Spleen (tissue), 11 donors: ENCODE results near the gene ARIH2. TPM values are rescaled to one million over a fixed set of nuclear protein-coding genes. Genes with fewer than 3 reads are reported as not detected.
A peak's percentile ranks its signal among the peaks of the same experiment; 100 is the strongest.

Source experiments
- DNase-seq: peaks from one replicate; pipeline ENCODE4 v3.0.0-alpha.2; 2020
- H3K27ac ChIP-seq, 8 donors: fragments of 200-600 bp; sonication (generic) in 7 of 8; 1 replicate in 4 of 8; 2 replicates in 4 of 8; pipeline versions ENCODE4 v1.5.0 to v1.8.0; 2016 to 2021; ENCODE audit warnings: inconsistent platforms in 4 of 8, mild to moderate bottlenecking in 4 of 8, moderate library complexity in 1 of 8
- H3K27me3 ChIP-seq, 7 donors: fragments of 200-600 bp; sonication (generic) in 6 of 7; replicated peaks in 1 of 7; 1 replicate in 4 of 7; 2 replicates in 3 of 7; pipeline versions ENCODE4 v1.5.0 to v1.8.0; 2016 to 2021; ENCODE audit warnings: inconsistent platforms in 3 of 7, mild to moderate bottlenecking in 1 of 7
- H3K36me3 ChIP-seq, 6 donors: fragments of 200-600 bp; sonication (generic) in 5 of 6; 1 replicate in 4 of 6; 2 replicates in 2 of 6; pipeline versions ENCODE4 v1.5.0 to v1.8.0; 2016 to 2021; ENCODE audit warnings: inconsistent platforms in 2 of 6
- H3K4me1 ChIP-seq, 6 donors: fragments of 200-600 bp; sonication (generic) in 5 of 6; 1 replicate in 3 of 6; 2 replicates in 3 of 6; pipeline versions ENCODE4 v1.5.0 to v1.8.0; 2016 to 2021; ENCODE audit warnings: inconsistent platforms in 3 of 6
- H3K4me3 ChIP-seq, 8 donors: fragments of 200-600 bp; sonication (generic) in 7 of 8; 1 replicate in 4 of 8; 2 replicates in 4 of 8; pipeline versions ENCODE4 v1.5.0 to v1.8.0; 2016 to 2021; ENCODE audit warnings: inconsistent platforms in 4 of 8, mild to moderate bottlenecking in 4 of 8, moderate library complexity in 2 of 8
- H3K9me3 ChIP-seq, 8 donors: fragments of 200-600 bp; sonication (generic) in 7 of 8; 1 replicate in 4 of 8; 2 replicates in 4 of 8; pipeline versions ENCODE4 v1.5.0 to v1.8.0; 2016 to 2021; ENCODE audit warnings: inconsistent platforms in 4 of 8
- POLR2A ChIP-seq, 3 donors: fragments of 450-650 bp; IDR thresholded peaks; one replicate each; pipeline ENCODE4 v1.5.1; 2017; ENCODE audit warnings: antibody characterized with exemption in 3 of 3, mild to moderate bottlenecking in 1 of 3
- POLR2AphosphoS5 ChIP-seq, 3 donors: sonication (generic); formaldehyde crosslinking; IDR thresholded peaks; one replicate each; pipeline ENCODE4 v1.5.1; 2017; ENCODE audit warnings: antibody characterized with exemption in 3 of 3
- WGBS, 5 donors: extraction: QIAGEN DNeasy Blood & Tissue Kit in 3 of 5; methylation state at CpG; one replicate each; pipeline versions ENCODE4 v1.1.5 to v1.1.7; 2013 to 2018; 5-methylcytosine and 5-hydroxymethylcytosine counted together
- intact Hi-C: fragments of 100-400 bp; cut with DNase I; formaldehyde crosslinking; loops from one replicate; pipeline ENCODE4 v1.15.0; 2023; ENCODE audit warnings: low total_unique reads
- polyA plus RNA-seq, 3 donors: library from polyadenylated mRNA; stranded (reverse); fragments of 200-250 nt; gene quantifications; one replicate each; pipeline ENCODE4 v1.2.1, GENCODE V29; 2013
- total RNA-seq, 7 donors: library from RNA; depleted of rRNA in 3 of 7; stranded (reverse); fragments of >200 nt in 3 of 7; fragmentation: NEBNext Ultra II Directional in 4 of 7; extraction: Animal tissue kit (Norgen Biotek cat#: 25700) in 4 of 7; gene quantifications; one replicate each; pipeline versions ENCODE4 v1.1.0 to v1.2.1, GENCODE V29; 2016 to 2021
- TF ChIP-seq, protein P1 (sequence below), 11 experiments: fragments of 200-600 bp in 7 of 11; fragments of 450-650 bp in 4 of 11; sonication (generic) in 4 of 11; IDR thresholded peaks in 8 of 11; conservative IDR thresholded peaks in 3 of 11; 1 replicate in 7 of 11; 2 replicates in 4 of 11; pipeline versions ENCODE4 v1.4.0 to v1.8.0; 2016 to 2021; ENCODE audit warnings: antibody characterized with exemption in 11 of 11, inconsistent platforms in 4 of 11, mild to moderate bottlenecking in 1 of 11
- donor health status: healthy with polysubstance abuse.
- donor health status: DM: no; HTN: no; CAD: no; lungs with moderate emphysema.
- donor health status: DM: no; HTN: no; CAD: no.
- donor health status: Bipolar disorder and iron deficiency.
- donor health status: healthy.
- donor health status: DM: no; HTN: no; CAD: no.
- donor health status: DM: yes; HTN: yes; CAD: no.

The ARIH2 gene
- total and polyA plus RNA-seq, 10 donors, result 25.2 to 112 (median 94.5) TPM

DNA sequence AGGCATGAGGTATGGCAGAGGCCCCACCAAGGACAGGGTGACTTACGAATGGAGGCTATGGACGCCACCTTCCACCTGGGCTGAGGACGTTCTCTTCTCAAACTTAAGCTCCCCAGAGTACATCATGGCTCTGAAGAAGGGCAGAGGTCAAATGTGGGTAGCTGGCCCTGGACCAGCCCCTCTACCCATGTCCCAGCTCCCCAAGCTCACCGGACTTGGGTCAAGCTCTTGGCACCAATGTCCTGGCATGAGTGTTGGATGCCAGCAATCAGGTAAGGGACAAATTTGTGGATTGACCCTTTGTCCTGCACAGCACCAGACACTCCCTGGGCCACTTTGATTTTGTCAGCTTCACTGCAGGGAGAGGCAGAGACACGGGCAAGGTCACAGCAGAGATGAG is 105.8 kb downstream of the ARIH2 start:
- DNase-seq, result no peak
- Histone ChIP-seq H3K4me1 (peaks cover 27 to 87% (median 66%) of the 10 kb centered on the region in 6 donors), H3K36me3 (peaks cover 0 to 52% (median 39%) of the 10 kb centered on the region in 6 donors), H3K27ac (peak overlapping the region in 2 of 8 donors; percentile 7 to 53), H3K4me3 (no peak overlapping the region), H3K9me3 (no peaks in the 10 kb centered on the region), H3K27me3 (no peaks in the 10 kb centered on the region)
- intact Hi-C loops, result loop anchor here (10.0 kb wide), 1 partner anchor 80 kb away; the partner anchor contains the start of gene QARS1
- WGBS, 5 donors, result 79 to 90% (median 85%) methylated on average over 4 to 5 of the region's 5 CpGs
- TF ChIP-seq, protein P1, sequence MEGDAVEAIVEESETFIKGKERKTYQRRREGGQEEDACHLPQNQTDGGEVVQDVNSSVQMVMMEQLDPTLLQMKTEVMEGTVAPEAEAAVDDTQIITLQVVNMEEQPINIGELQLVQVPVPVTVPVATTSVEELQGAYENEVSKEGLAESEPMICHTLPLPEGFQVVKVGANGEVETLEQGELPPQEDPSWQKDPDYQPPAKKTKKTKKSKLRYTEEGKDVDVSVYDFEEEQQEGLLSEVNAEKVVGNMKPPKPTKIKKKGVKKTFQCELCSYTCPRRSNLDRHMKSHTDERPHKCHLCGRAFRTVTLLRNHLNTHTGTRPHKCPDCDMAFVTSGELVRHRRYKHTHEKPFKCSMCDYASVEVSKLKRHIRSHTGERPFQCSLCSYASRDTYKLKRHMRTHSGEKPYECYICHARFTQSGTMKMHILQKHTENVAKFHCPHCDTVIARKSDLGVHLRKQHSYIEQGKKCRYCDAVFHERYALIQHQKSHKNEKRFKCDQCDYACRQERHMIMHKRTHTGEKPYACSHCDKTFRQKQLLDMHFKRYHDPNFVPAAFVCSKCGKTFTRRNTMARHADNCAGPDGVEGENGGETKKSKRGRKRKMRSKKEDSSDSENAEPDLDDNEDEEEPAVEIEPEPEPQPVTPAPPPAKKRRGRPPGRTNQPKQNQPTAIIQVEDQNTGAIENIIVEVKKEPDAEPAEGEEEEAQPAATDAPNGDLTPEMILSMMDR (IDR thresholded peaks at IDR 0.05 in 8 of 11, conservative IDR thresholded peaks at IDR 0.05 in 3 of 11), result no peak
- TF ChIP-seq POLR2A (IDR thresholded peaks at IDR 0.05) (no peak), POLR2AphosphoS5 (IDR thresholded peaks at IDR 0.05) (no peak)

DNA sequence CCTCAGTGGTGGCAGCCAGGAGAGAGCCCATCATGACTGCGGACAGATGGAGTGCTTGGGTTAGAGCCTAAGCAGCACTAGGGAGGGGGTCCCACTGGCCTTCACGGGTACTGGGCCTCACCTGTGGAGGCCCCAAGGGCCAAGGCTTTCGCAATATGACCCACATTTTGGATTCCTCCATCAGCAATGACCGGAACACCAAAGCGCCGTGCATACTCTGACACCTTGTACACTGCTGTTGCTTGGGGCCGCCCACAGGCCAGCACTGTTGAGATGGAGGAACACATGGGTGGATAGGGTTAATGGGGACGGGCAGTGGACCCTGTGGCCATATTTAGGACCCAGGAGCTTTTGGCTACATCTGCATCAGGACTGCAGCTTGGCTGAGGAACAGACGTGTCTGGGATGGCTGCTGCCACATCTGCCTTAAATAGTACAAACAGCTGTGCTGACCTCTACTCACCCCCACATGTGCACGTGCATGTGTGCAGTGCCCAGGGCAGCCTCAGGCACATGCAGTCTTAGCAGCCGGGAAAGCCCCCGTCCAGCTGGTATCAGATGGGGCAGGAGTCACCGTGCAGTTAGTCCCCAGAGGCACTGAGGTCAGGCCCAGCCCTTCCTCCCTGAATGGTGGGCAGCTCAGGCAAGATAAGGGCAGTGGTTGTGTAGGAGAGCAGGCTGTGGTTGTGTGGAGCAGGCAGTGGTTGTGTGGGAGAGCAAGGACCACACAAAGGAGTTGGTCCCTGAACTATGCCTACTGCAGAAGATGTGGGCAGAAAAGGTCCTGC is 106.6 kb downstream of the ARIH2 start:
- 27 to 78% (median 73%) methylated on average over 3 to 13 of the region's 13 CpGs for WGBS, 5 donors
- Histone ChIP-seq H3K27ac (peak overlapping the region in 2 of 8 donors; percentile 11 to 53), H3K4me3 (no peak overlapping the region), H3K27me3 (no peaks in the 10 kb centered on the region), H3K4me1 (peaks cover 23 to 87% (median 63%) of the 10 kb centered on the region in 6 donors), H3K36me3 (peaks cover 0 to 57% (median 42%) of the 10 kb centered on the region in 6 donors), H3K9me3 (no peaks in the 10 kb centered on the region)
- TF ChIP-seq, protein P1 (IDR thresholded peaks at IDR 0.05 in 8 of 11, conservative IDR thresholded peaks at IDR 0.05 in 3 of 11), result no peak
- peak; percentile 46 to 70 (median 50) for TF ChIP-seq POLR2AphosphoS5 (IDR thresholded peaks at IDR 0.05)
- intact Hi-C loops, result loop anchor here (10.0 kb wide), 1 partner anchor 80 kb away; the partner anchor contains the start of gene QARS1
- no peak for DNase-seq

DNA sequence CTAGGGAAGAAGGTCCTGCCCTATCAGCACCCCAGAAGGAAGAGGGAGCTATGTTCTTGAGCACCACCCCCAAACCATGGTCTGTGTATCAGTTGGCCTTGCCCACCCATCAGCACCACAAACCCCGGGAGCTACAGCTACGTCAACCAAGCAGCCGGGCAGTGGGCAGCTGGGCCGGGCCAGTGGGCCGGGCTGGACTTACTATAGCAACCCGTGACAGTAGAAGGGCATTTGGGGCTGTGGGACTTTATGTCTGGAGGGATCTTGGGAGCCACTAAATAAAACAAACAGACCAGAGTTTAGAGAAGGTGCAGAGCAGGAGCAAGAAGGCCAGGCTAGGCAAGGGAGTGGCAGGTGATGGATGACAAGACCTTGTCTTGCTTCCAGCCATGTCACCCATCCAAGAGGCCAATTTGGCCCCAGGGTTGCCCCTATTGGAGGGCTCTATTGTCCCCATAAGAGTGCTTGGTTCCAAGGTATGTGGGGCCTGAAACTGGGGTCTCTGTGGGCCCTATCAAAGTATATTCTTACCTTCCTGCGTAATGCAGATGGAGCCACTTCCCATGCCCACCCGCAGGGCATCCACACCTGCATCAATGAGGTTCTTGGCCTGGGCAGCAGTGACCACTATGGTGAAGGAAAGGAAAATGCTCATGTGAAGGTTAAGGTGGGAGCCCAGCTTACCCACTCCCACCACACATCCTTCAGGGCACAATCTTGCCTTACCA is 107.3 kb downstream of the ARIH2 start:
- H3K9me3 ChIP-seq, result no peaks in the 10 kb centered on the region
- peaks cover 20 to 79% (median 57%) of the 10 kb centered on the region in 6 donors for H3K4me1 ChIP-seq
- TF ChIP-seq POLR2A (IDR thresholded peaks at IDR 0.05) (no peak), POLR2AphosphoS5 (IDR thresholded peaks at IDR 0.05) (peak in 2 of 3 donors; percentile 41 to 66)
- TF ChIP-seq, protein P1 (IDR thresholded peaks at IDR 0.05 in 8 of 11, conservative IDR thresholded peaks at IDR 0.05 in 3 of 11), result no peak
- 84 to 94% (median 91%) methylated on average over 6 to 8 of the region's 8 CpGs for WGBS, 5 donors
- H3K4me3 ChIP-seq, result no peak overlapping the region
- no peaks in the 10 kb centered on the region for H3K27me3 ChIP-seq
- DNase-seq, result no peak
- H3K36me3 ChIP-seq, result peaks cover 0 to 64% (median 49%) of the 10 kb centered on the region in 6 donors
- intact Hi-C loops, result loop anchor here (10.0 kb wide), 1 partner anchor 79 kb away; the partner anchor contains the start of gene QARS1
- H3K27ac ChIP-seq, result peak overlapping the region in 2 of 8 donors; percentile 11 to 53
